ENCODE results near the gene IER5L. TPM values are rescaled to one million over a fixed set of nuclear protein-coding genes. Genes with fewer than 3 reads are reported as not detected.
A peak's percentile ranks its signal among the peaks of the same experiment; 100 is the strongest.

The IER5L gene
- total and polyA plus RNA-seq, 9 of the 15 experiments (the other 6 are each of a cell fraction or from before 2014, with no cell fraction given): 0.14 to 11.9 (median 0.52) TPM

DNA sequence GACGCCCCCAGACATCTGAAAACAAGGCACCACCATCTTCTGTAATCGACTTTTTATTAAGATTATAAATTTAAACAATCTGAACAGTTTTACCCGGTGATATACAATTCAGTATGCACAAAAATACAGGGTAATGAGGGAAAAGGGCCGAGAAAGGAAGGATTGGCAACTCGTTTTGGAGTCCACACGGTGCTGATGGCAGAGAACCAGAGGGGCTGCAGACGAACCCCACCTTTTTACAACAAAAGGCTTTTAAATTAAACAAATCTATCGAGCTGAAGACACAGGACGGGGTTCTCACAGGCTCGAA, 2.6 kb downstream of the IER5L start:
- Histone ChIP-seq H4K20me1 (replicated peaks; ENCODE audit: control insufficient read depth, insufficient read depth, low read length) (no peaks in the 10 kb centered on the region), H3K36me3 (ENCODE audit: control insufficient read depth, insufficient read depth, low read length) (no peaks in the 10 kb centered on the region), H3K27ac (ENCODE audit: extremely low read depth, low read depth, low read length) (peak overlapping the region; percentile 49), H3K9ac (ENCODE audit: insufficient read depth in 1 of 2, low read depth in 2 of 2, low read length in 2 of 2) (peak overlapping the region; percentile 7 to 79), H3K9me3 (replicated peaks; ENCODE audit: control insufficient read depth, insufficient read depth, low read depth, low read length) (no peaks in the 10 kb centered on the region), H3K79me2 (ENCODE audit: control insufficient read depth, insufficient read depth, low read length) (peaks cover 6% of the 10 kb centered on the region; the same call in 2 of the 3 replicates), H2AFZ (ENCODE audit: low read depth, low read length) (peak overlapping the region; percentile 96), H3K4me1 (replicated peaks in 1 of 2; ENCODE audit: control insufficient read depth in 2 of 2, insufficient read depth in 2 of 2, low read length in 2 of 2) (peaks cover 18 to 64% of the 10 kb centered on the region in 2 experiments; a peak in 4 of 5 replicates), H3K27me3 (ENCODE audit: control insufficient read depth in 2 of 2, insufficient read depth in 2 of 2, low read length in 2 of 2) (peaks cover 8 to 19% of the 10 kb centered on the region in 2 experiments; a peak in 4 of 5 replicates), H3K4me2 (ENCODE audit: insufficient read depth, low read length) (peak overlapping the region; percentile 81), H3K9me1 (ENCODE audit: control insufficient read depth, insufficient read depth, low read length) (no peaks in the 10 kb centered on the region), H3K4me3 (peak overlapping the region; percentile 49)
- intact Hi-C loops (cut with micrococcal nuclease) (loop anchor here (2.0 to 10.0 kb wide), 6 partner anchors 35 to 435 kb away; no protein-coding TSS in a partner anchor), in situ Hi-C loops (cut with MboI) (loop anchor here (10.0 kb wide), 2 partner anchors 239 to 309 kb away; no protein-coding TSS in a partner anchor)
- FAIRE-seq: no peak
- 7% methylated on average over 7 of the region's 10 CpGs for WGBS (ENCODE audit: insufficient coverage, low coverage, missing lambda C conversion rate)
- ATAC-seq: no peak
- TF ChIP-seq PHF8 (IDR thresholded peaks at IDR 0.05; ENCODE audit: borderline replicate concordance, low read length) (peak; percentile 15; the same call in 1 of the 2 replicates), OTX1 (CRISPR knock-in tag; IDR thresholded peaks at IDR 0.05) (no peak), SETDB1 (IDR thresholded peaks at IDR 0.05; ENCODE audit: low read length) (no peak), ZNF699 (CRISPR knock-in tag; IDR thresholded peaks at IDR 0.05; ENCODE audit: insufficient replicate concordance) (no peak), MTA1 (IDR thresholded peaks at IDR 0.05; ENCODE audit: borderline replicate concordance) (no peak), CHD1 (IDR thresholded peaks at IDR 0.05; ENCODE audit: low read length) (peak; percentile 11), CAMTA2 (CRISPR knock-in tag; conservative IDR thresholded peaks at IDR 0.05) (no peak), LARP7 (IDR thresholded peaks at IDR 0.05) (no peak)
- TF ChIP-seq, protein P1, sequence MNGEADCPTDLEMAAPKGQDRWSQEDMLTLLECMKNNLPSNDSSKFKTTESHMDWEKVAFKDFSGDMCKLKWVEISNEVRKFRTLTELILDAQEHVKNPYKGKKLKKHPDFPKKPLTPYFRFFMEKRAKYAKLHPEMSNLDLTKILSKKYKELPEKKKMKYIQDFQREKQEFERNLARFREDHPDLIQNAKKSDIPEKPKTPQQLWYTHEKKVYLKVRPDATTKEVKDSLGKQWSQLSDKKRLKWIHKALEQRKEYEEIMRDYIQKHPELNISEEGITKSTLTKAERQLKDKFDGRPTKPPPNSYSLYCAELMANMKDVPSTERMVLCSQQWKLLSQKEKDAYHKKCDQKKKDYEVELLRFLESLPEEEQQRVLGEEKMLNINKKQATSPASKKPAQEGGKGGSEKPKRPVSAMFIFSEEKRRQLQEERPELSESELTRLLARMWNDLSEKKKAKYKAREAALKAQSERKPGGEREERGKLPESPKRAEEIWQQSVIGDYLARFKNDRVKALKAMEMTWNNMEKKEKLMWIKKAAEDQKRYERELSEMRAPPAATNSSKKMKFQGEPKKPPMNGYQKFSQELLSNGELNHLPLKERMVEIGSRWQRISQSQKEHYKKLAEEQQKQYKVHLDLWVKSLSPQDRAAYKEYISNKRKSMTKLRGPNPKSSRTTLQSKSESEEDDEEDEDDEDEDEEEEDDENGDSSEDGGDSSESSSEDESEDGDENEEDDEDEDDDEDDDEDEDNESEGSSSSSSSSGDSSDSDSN (IDR thresholded peaks at IDR 0.05; ENCODE audit: borderline replicate concordance in 1 of 2, low read depth in 2 of 2, low read length in 2 of 2): 0 out of 4 replicates have a peak, but pooled peaks of 1 of the 2 experiments have one; percentile 12
- DNase-seq (ENCODE audit: extremely low read depth in 1 of 4, low spot score in 3 of 4): no peak
- ChIA-PET CTCF (ENCODE audit: low intra/inter-chr PET ratio) (interaction anchor here (1.1 to 2.3 kb wide), 3 partner anchors 36 to 435 kb away, joined by 3 to 17 read pairs (median 6); no protein-coding TSS in a partner anchor), POLR2A (interaction anchor here (0.7 to 2.2 kb wide), 2 partner anchors 10 to 11 kb away, joined by 3 to 9 read pairs; no protein-coding TSS in a partner anchor)
- no TSS peak for BruUV-seq (replicated peaks)

Measured in K562 (cell line).